OCI-M2 (cell line): ENCODE measurements around the gene TECPR2.
"Not testable (repeated sequence)": the region's sequence is repeated elsewhere in the genome, so short reads cannot be mapped to it uniquely, and the experiment has no call there.

Experiments
- DNase-seq: peaks from one replicate; lab custom pipeline; 2025; ENCODE audit not compliant: unreplicated experiment; lab: John Stamatoyannopoulos, UW

The TECPR2 gene

GRCh38 chr14:102362545-102363181 lies at the start of gene TECPR2, which contains the start of gene CINP:
TECPR2 (plus strand) TSS chr14:102362941; CDS start chr14:102376722, 13,781 bp downstream.
CINP (minus strand) TSS chr14:102362890; CDS start chr14:102362851, 39 bp downstream.
- DNase-seq = peak; percentile 78

- peak; percentile 59 for DNase-seq
Observed at GRCh38 chr14:102314242-102315011, 48.3 kb upstream of the TECPR2 start.

- no peak for DNase-seq
Observed at GRCh38 chr14:102315121-102315520, 47.6 kb upstream of the TECPR2 start.

GRCh38 chr14:102316338-102316742 lies 46.4 kb upstream of the TECPR2 start:
- no peak for DNase-seq

GRCh38 chr14:102316743-102317563 lies 45.8 kb upstream of the TECPR2 start:
- DNase-seq = peak; percentile 95

GRCh38 chr14:102317564-102318248 lies 45.0 kb upstream of the TECPR2 start:
- DNase-seq = no peak

GRCh38 chr14:102318781-102319276 lies 43.9 kb upstream of the TECPR2 start:
- DNase-seq = no peak

GRCh38 chr14:102319351-102320032 lies 43.2 kb upstream of the TECPR2 start, which contains the start of gene ZNF839:
ZNF839 (plus strand) TSS chr14:102319746; CDS start chr14:102319766, 20 bp downstream.
- peak; percentile 47 for DNase-seq

GRCh38 chr14:102320033-102320660 lies 42.6 kb upstream of the TECPR2 start:
- no peak for DNase-seq

- DNase-seq = no peak
Observed at GRCh38 chr14:102320671-102321455, 41.9 kb upstream of the TECPR2 start.

GRCh38 chr14:102321456-102322422 lies 41.0 kb upstream of the TECPR2 start:
- no peak for DNase-seq

GRCh38 chr14:102323102-102323501 lies 39.6 kb upstream of the TECPR2 start:
- DNase-seq = no peak

GRCh38 chr14:102325791-102326345 lies 36.9 kb upstream of the TECPR2 start:
- DNase-seq = no peak

- DNase-seq = no peak
Observed at GRCh38 chr14:102326583-102326982, 36.2 kb upstream of the TECPR2 start.

GRCh38 chr14:102329381-102329780 lies 33.4 kb upstream of the TECPR2 start:
- not testable (repeated sequence) for DNase-seq

- no peak for DNase-seq
Observed at GRCh38 chr14:102330806-102331205, 31.9 kb upstream of the TECPR2 start.

- no peak for DNase-seq
Observed at GRCh38 chr14:102333390-102333789, 29.4 kb upstream of the TECPR2 start.
